ENCODE results near the gene TMEM260. TPM values are rescaled to one million over a fixed set of nuclear protein-coding genes. Genes with fewer than 3 reads are reported as not detected.

The TMEM260 gene
- total and polyA plus RNA-seq, 2 donors (not counting 3 experiments of a cell fraction or from before 2014, with no cell fraction given), result 9.1 to 16.2 TPM

DNA sequence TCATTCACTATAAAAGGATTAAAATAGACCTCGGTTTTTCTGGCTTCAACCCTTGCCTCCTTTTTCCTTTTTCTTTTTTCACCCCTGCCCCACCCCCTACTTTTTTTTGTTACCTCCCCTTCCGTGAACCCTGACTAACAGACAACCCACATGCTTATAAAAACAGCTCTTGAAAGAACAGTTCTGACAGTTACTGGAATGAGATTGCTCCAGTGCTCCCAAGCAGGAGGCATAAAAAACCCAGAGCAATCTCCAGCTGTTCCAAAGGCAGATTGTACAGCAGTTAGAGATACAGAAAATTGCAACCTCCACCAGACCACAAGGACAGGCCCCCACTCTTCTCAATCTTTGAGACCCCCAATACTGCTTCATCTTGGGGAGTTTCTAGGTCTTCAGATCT lies 29.9 kb upstream of the TMEM260 start:
- POLR2A ChIA-PET, result no interaction called here
- no peaks in the 10 kb centered on the region for H3K9me3 ChIP-seq (replicated peaks; ENCODE audit: control insufficient read depth, insufficient read depth, low read length)
- no peaks in the 10 kb centered on the region for H3K4me1 ChIP-seq (ENCODE audit: control insufficient read depth, extremely low read depth, insufficient read depth, low read length)
- FAIRE-seq, result no peak
- no peak overlapping the region for H3K9ac ChIP-seq (replicated peaks; ENCODE audit: extremely low read depth, insufficient read depth, low read length)
- no peaks in the 10 kb centered on the region for H3K9me1 ChIP-seq (replicated peaks; ENCODE audit: control insufficient read depth, extremely low read depth, insufficient read depth, low read length)
- H3K4me2 ChIP-seq (ENCODE audit: insufficient read depth, low read length), result no peak overlapping the region
- H3K27ac ChIP-seq (ENCODE audit: insufficient read depth, low read depth, low read length), result no peak overlapping the region
- no peaks in the 10 kb centered on the region for H3K36me3 ChIP-seq (ENCODE audit: control insufficient read depth in 2 of 2, extremely low read depth in 1 of 2, insufficient read depth in 2 of 2, low read length in 2 of 2)
- TF ChIP-seq, protein P1, sequence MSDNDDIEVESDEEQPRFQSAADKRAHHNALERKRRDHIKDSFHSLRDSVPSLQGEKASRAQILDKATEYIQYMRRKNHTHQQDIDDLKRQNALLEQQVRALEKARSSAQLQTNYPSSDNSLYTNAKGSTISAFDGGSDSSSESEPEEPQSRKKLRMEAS (IDR thresholded peaks at IDR 0.05; ENCODE audit: insufficient read depth, insufficient read length), result no peak
- TF ChIP-seq FOS (IDR thresholded peaks at IDR 0.05; ENCODE audit: borderline replicate concordance, insufficient read depth, low read length) (no peak), GATA2 (IDR thresholded peaks at IDR 0.05; ENCODE audit: insufficient read depth, insufficient read length, low read depth, low read length) (no peak), JUN (IDR thresholded peaks at IDR 0.05; ENCODE audit: borderline replicate concordance, insufficient read depth, insufficient read length, low read depth) (no peak), POLR2A (IDR thresholded peaks at IDR 0.05; ENCODE audit: low read depth, low read length) (no peak), EZH2 (IDR thresholded peaks at IDR 0.05; ENCODE audit: borderline replicate concordance, low read depth, low read length, severe bottlenecking) (no peak), MYC (IDR thresholded peaks at IDR 0.05; ENCODE audit: low read depth, low read length) (no peak), POLR2AphosphoS5 (IDR thresholded peaks at IDR 0.05; ENCODE audit: insufficient read depth, low read depth, low read length) (no peak)
- TF ChIP-seq, protein P2, sequence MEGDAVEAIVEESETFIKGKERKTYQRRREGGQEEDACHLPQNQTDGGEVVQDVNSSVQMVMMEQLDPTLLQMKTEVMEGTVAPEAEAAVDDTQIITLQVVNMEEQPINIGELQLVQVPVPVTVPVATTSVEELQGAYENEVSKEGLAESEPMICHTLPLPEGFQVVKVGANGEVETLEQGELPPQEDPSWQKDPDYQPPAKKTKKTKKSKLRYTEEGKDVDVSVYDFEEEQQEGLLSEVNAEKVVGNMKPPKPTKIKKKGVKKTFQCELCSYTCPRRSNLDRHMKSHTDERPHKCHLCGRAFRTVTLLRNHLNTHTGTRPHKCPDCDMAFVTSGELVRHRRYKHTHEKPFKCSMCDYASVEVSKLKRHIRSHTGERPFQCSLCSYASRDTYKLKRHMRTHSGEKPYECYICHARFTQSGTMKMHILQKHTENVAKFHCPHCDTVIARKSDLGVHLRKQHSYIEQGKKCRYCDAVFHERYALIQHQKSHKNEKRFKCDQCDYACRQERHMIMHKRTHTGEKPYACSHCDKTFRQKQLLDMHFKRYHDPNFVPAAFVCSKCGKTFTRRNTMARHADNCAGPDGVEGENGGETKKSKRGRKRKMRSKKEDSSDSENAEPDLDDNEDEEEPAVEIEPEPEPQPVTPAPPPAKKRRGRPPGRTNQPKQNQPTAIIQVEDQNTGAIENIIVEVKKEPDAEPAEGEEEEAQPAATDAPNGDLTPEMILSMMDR (IDR thresholded peaks at IDR 0.05; ENCODE audit: extremely low read depth in 1 of 2, insufficient read depth in 1 of 2, low read depth in 1 of 2, low read length in 2 of 2), result no peak
- intact Hi-C loops (cut with micrococcal nuclease), result no loop called here
- H3K4me3 ChIP-seq (replicated peaks in 1 of 3; ENCODE audit: insufficient read depth in 1 of 3, low read depth in 1 of 3, low read length in 3 of 3), result no peak overlapping the region
- BruUV-seq (replicated peaks), result no TSS peak
- H4K20me1 ChIP-seq (replicated peaks; ENCODE audit: control insufficient read depth, extremely low read depth, insufficient read depth, low read length), result no peaks in the 10 kb centered on the region
- H2AFZ ChIP-seq (ENCODE audit: low read depth, low read length), result no peak overlapping the region
- DNase-seq (ENCODE audit: low read depth, low spot score), result no peak
- dilution Hi-C loops (cut with MboI; ENCODE audit: extremely low pct_ligation_motif_present, low sequenced_read_pairs), result no loop called here
- H3K27me3 ChIP-seq (ENCODE audit: control insufficient read depth in 2 of 2, insufficient read depth in 2 of 2, low read length in 2 of 2), result peaks cover 5 to 13% of the 10 kb centered on the region in 2 experiments
- CTCF ChIA-PET, result no interaction called here
- no peaks in the 10 kb centered on the region for H3K79me2 ChIP-seq (ENCODE audit: control insufficient read depth, insufficient read depth, low read length)
